AG04450 (cell line): ENCODE measurements around the gene GABRB3. TPM values are rescaled to one million over a fixed set of nuclear protein-coding genes. Genes with fewer than 3 reads are reported as not detected.

Experiments
- CTCF ChIA-PET: fragments of 300-600, 350-600 bp; formaldehyde crosslinking; extraction: SDS; loops from one replicate; lab custom pipeline; 2022; ENCODE audit warnings: antibody characterized with exemption, inconsistent platforms; lab: Charles Lee
- POLR2A ChIA-PET: fragments of 350-600 bp; formaldehyde crosslinking; extraction: SDS; loops from one replicate; lab custom pipeline; 2021; ENCODE audit warnings: antibody characterized with exemption, inconsistent platforms; lab: Yijun Ruan, JAX
- DNase-seq: peaks from one replicate; pipeline ENCODE4 v3.0.0-alpha.2; 2011; ENCODE audit warnings: low read depth, low spot score
- H3K27ac ChIP-seq: one replicate; pipeline ENCODE4 v1.5.1; 2012; ENCODE audit warnings: low read depth, low read length, control low read depth
- H3K27me3 ChIP-seq: one replicate; pipeline ENCODE4 v1.6.0; 2012; ENCODE audit warnings: low read length; ENCODE audit not compliant: control insufficient read depth, insufficient read depth
- H3K4me3 ChIP-seq: 2 replicates; pipeline ENCODE4 v1.5.1; 2011; ENCODE audit warnings: mild to moderate bottlenecking, low read depth, low read length, control low read depth
- H3K9me3 ChIP-seq: 2 replicates; pipeline ENCODE4 v1.5.1; 2012; ENCODE audit warnings: low read length; ENCODE audit not compliant: control insufficient read depth, insufficient read depth
- polyA plus RNA-seq: library from polyadenylated mRNA; depleted of rRNA; stranded (reverse); fragments of >200 nt; gene quantifications from 2 replicates; pipeline ENCODE4 v1.2.3, GENCODE V29; 2011
- TF ChIP-seq, protein P1 (sequence below): IDR thresholded peaks from 2 replicates; pipeline ENCODE4 v1.5.1; 2011; ENCODE audit warnings: low read depth, low read length, control low read depth, inconsistent platforms

Gene GABRB3
- polyA plus RNA-seq, 1 experiment, result 0.63 TPM

GRCh38 chr15:26639966-26640365 lies 132.9 kb downstream of the GABRB3 start:
- peaks cover 41% of the 10 kb centered on the region for H3K9me3 ChIP-seq
- DNase-seq, result no peak
- POLR2A ChIA-PET, result no interaction called here
- CTCF ChIA-PET, result no interaction called here
- no peak overlapping the region for H3K27ac ChIP-seq
- no peaks in the 10 kb centered on the region for H3K27me3 ChIP-seq
- H3K4me3 ChIP-seq, result no peak overlapping the region
- TF ChIP-seq, protein P1, sequence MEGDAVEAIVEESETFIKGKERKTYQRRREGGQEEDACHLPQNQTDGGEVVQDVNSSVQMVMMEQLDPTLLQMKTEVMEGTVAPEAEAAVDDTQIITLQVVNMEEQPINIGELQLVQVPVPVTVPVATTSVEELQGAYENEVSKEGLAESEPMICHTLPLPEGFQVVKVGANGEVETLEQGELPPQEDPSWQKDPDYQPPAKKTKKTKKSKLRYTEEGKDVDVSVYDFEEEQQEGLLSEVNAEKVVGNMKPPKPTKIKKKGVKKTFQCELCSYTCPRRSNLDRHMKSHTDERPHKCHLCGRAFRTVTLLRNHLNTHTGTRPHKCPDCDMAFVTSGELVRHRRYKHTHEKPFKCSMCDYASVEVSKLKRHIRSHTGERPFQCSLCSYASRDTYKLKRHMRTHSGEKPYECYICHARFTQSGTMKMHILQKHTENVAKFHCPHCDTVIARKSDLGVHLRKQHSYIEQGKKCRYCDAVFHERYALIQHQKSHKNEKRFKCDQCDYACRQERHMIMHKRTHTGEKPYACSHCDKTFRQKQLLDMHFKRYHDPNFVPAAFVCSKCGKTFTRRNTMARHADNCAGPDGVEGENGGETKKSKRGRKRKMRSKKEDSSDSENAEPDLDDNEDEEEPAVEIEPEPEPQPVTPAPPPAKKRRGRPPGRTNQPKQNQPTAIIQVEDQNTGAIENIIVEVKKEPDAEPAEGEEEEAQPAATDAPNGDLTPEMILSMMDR, result no peak

GRCh38 chr15:26635614-26636013 lies 137.3 kb downstream of the GABRB3 start:
- no peak for DNase-seq
- Histone ChIP-seq H3K4me3 (no peak overlapping the region), H3K27me3 (no peaks in the 10 kb centered on the region), H3K27ac (no peak overlapping the region), H3K9me3 (peaks cover 16% of the 10 kb centered on the region)
- CTCF ChIA-PET, result no interaction called here
- POLR2A ChIA-PET, result no interaction called here
- TF ChIP-seq, protein P1, result no peak

DNA sequence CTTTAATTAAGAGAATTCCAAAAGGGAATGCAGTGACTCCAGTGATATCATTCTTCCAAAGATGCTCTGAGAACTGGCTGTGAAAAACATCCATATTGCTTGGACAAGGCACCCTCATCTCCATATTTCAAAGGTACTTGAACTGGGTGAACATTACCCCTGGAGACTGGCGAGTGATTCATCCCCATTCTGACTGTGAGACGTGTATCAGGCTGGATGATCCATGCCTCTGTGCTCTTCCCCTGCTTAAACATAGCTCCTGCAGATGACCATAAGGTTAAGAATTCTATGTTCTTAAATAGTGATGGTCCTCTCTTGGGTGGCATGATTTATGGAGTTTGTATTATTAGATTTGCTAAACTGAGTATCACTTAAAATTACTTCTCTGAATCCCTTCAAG lies 137.8 kb downstream of the GABRB3 start:
- Histone ChIP-seq H3K27ac (no peak overlapping the region), H3K27me3 (no peaks in the 10 kb centered on the region), H3K9me3 (peaks cover 15% of the 10 kb centered on the region), H3K4me3 (no peak overlapping the region)
- TF ChIP-seq, protein P1, result no peak
- POLR2A ChIA-PET, result no interaction called here
- no peak for DNase-seq
- CTCF ChIA-PET, result no interaction called here

DNA sequence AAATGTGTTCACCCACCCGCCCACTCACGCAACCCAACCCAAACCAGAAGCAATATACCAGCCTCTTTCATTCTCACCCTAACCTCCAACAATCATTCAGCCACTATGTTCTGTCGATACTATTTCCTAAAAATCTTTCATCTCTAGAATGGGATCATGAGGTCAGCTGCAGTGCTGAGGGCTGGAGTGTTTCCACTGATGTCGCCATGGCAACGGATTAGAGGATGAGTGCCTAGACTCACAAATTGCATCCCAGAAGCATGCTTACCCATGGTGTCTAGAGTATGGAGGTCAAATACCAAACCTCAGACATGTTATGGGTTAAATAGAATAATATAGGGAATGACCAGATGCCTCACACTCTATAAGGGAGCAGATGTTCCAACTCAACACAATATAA lies 138.5 kb downstream of the GABRB3 start:
- POLR2A ChIA-PET, result no interaction called here
- Histone ChIP-seq H3K9me3 (peaks cover 21% of the 10 kb centered on the region), H3K27ac (no peak overlapping the region), H3K4me3 (no peak overlapping the region), H3K27me3 (no peaks in the 10 kb centered on the region)
- CTCF ChIA-PET, result no interaction called here
- TF ChIP-seq, protein P1, result no peak
- DNase-seq, result no peak

DNA sequence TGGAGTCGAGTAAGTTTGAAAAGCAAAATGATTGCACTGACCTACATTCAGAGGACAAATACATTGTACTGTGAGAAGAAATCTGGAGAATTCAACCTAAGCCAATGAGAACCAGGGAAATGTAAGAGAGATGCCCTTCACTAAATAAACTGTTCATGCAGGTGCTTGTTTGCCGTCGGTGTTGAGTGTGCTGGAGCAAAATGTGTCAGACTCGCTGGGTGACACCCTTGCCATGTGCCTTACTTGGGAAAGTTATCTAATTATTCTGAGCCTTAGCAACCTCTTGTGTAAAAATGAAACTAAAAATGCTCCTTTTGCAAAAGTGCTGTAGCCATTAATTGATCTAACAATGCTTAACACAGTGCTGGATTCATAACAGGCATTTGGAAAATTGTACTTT lies 140.4 kb downstream of the GABRB3 start:
- Histone ChIP-seq H3K9me3 (peaks cover 27% of the 10 kb centered on the region), H3K27me3 (no peaks in the 10 kb centered on the region), H3K27ac (no peak overlapping the region), H3K4me3 (no peak overlapping the region)
- DNase-seq, result no peak
- TF ChIP-seq, protein P1, result no peak
- ChIA-PET CTCF (no interaction called here), POLR2A (no interaction called here)
